T-helper 17 cell (primary cell): ENCODE results near the gene CADM2. TPM values are rescaled to one million over a fixed set of nuclear protein-coding genes. Genes with fewer than 3 reads are reported as not detected.

Source experiments
- ATAC-seq: fragments of 150-1000 bp; cut with Tn5 transposase; 2 replicates; pipeline ENCODE4 v1.10.0; 2021; ENCODE audit warnings: mild to moderate bottlenecking, moderate library complexity
- DNase-seq, 3 donors: peaks; one replicate each; pipeline versions ENCODE4 v3.0.0 to v3.0.0-alpha.2; 2020 to 2021
- H3K9me3 ChIP-seq: one replicate; pipeline ENCODE4 v1.7.0; 2013; ENCODE audit warnings: low read length, mild to moderate bottlenecking; ENCODE audit not compliant: control insufficient read depth, poor library complexity, severe bottlenecking
- H3K27ac Mint-ChIP-seq: one replicate; pipeline ENCODE4 v1.8.0; 2022; ENCODE audit warnings: mild to moderate bottlenecking, moderate library complexity, mixed read lengths
- H3K27me3 Mint-ChIP-seq: one replicate; pipeline ENCODE4 v1.8.0; 2022; ENCODE audit warnings: mixed read lengths
- H3K36me3 Mint-ChIP-seq: one replicate; pipeline ENCODE4 v1.8.0; 2022; ENCODE audit warnings: low read depth, mixed read lengths
- H3K4me1 Mint-ChIP-seq: one replicate; pipeline ENCODE4 v1.8.0; 2022; ENCODE audit warnings: mild to moderate bottlenecking, mixed read lengths
- H3K4me3 Mint-ChIP-seq: one replicate; pipeline ENCODE4 v1.8.0; 2022; ENCODE audit warnings: mild to moderate bottlenecking, moderate library complexity, mixed read lengths
- total RNA-seq, 4 donors: library from RNA in 2 of 4; stranded (reverse) in 2 of 4; gene quantifications; one replicate each; pipeline ENCODE4 v1.2.3 and lab custom pipeline; 2022 to 2026

CADM2 gene
- total RNA-seq, 2 donors from 2014 or later, result 0.42 to 1.2 TPM

- H3K27me3 Mint-ChIP-seq, result no peaks in the 10 kb centered on the region
- DNase-seq (no peak), ATAC-seq (no peak)
- H3K4me1 Mint-ChIP-seq, result no peaks in the 10 kb centered on the region
- no peaks in the 10 kb centered on the region for H3K36me3 Mint-ChIP-seq
- H3K4me3 Mint-ChIP-seq, result no peak overlapping the region
- no peaks in the 10 kb centered on the region for H3K9me3 ChIP-seq
- H3K27ac Mint-ChIP-seq, result no peak overlapping the region
These were observed 895.0 kb downstream of the CADM2 start for GRCh38 chr3:85853805-85854204.

GRCh38 chr3:85862893-85863455 is 904.2 kb downstream of the CADM2 start:
- Mint-ChIP-seq H3K27me3 (no peaks in the 10 kb centered on the region), H3K4me1 (no peaks in the 10 kb centered on the region), H3K27ac (no peak overlapping the region), H3K36me3 (no peaks in the 10 kb centered on the region), H3K4me3 (no peak overlapping the region)
- DNase-seq (no peak), ATAC-seq (no peak)
- H3K9me3 ChIP-seq, result no peaks in the 10 kb centered on the region

- no peaks in the 10 kb centered on the region for H3K9me3 ChIP-seq
- H3K36me3 Mint-ChIP-seq, result no peaks in the 10 kb centered on the region
- H3K4me1 Mint-ChIP-seq, result no peaks in the 10 kb centered on the region
- H3K27ac Mint-ChIP-seq, result no peak overlapping the region
- DNase-seq (no peak), ATAC-seq (no peak)
- H3K4me3 Mint-ChIP-seq, result no peak overlapping the region
- no peaks in the 10 kb centered on the region for H3K27me3 Mint-ChIP-seq
These were observed 906.1 kb downstream of the CADM2 start for GRCh38 chr3:85864896-85865295.

DNA sequence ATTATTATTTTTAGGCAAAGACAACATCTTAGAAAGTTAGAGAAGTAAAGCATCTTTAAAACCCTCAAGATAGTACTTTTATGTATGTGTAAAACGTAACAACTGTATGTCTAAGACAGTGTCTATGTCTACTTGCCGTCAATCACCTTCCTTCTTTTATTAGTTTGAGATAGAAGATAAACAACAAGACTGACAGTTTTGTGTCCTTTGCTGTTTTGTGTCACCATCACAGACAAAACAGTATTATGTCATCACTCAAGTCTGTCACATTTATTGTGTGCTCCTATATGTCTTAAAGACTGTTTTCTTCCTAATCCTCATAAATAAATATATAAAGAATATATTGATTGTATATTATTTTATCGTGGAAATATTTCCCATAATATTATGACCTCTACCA is 908.3 kb downstream of the CADM2 start:
- no peaks in the 10 kb centered on the region for H3K9me3 ChIP-seq
- Mint-ChIP-seq H3K4me1 (no peaks in the 10 kb centered on the region), H3K4me3 (no peak overlapping the region), H3K27me3 (no peaks in the 10 kb centered on the region), H3K36me3 (no peaks in the 10 kb centered on the region), H3K27ac (no peak overlapping the region)
- DNase-seq (no peak), ATAC-seq (no peak)

DNA sequence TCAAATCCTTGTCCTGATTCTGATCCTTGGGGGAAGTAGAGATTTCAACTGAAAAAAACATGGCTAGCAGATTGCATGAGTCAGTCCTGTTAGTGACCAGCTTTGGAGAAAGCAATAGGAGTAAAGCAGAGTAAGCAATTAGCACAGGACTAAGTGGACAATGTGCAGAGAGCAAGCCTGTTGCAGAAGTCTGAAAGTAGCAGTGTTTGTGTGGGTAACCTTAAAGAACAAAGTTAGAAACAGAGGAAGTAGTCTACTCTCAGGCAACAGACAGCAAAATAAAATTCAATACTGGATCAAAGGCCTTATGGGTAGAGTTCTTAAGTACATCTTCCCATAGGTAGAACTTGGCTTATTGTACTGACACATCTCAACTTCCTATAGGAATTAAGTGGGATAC is 916.8 kb downstream of the CADM2 start:
- H3K9me3 ChIP-seq, result no peaks in the 10 kb centered on the region
- DNase-seq (no peak), ATAC-seq (no peak)
- no peak overlapping the region for H3K27ac Mint-ChIP-seq
- H3K36me3 Mint-ChIP-seq, result no peaks in the 10 kb centered on the region
- no peaks in the 10 kb centered on the region for H3K4me1 Mint-ChIP-seq
- H3K4me3 Mint-ChIP-seq, result no peak overlapping the region
- H3K27me3 Mint-ChIP-seq, result no peaks in the 10 kb centered on the region

DNA sequence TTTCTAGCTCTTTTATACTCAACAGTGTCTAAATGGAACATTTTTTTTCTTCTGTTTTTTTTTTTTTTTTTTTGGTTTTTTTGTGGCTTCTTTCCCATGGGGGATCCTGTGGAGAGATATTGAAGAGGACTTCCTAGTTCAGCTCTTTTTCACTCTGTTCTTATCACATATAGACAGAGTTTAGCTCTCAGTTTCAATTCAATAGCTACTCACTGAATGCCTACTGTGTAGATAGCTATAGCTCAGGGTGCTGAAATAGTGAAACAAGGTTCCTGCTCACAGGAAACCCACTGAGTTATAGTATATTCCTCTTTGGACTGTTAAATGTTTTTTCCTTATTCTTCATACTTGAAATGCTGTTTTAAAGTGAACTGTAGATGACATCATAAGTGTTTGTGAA is 918.8 kb downstream of the CADM2 start:
- ATAC-seq, result no peak
- H3K27ac Mint-ChIP-seq, result no peak overlapping the region
- H3K27me3 Mint-ChIP-seq, result no peaks in the 10 kb centered on the region
- H3K9me3 ChIP-seq, result no peaks in the 10 kb centered on the region
- no peaks in the 10 kb centered on the region for H3K4me1 Mint-ChIP-seq
- no peak for DNase-seq
- no peaks in the 10 kb centered on the region for H3K36me3 Mint-ChIP-seq
- no peak overlapping the region for H3K4me3 Mint-ChIP-seq

GRCh38 chr3:85881833-85882393 is 923.1 kb downstream of the CADM2 start:
- ATAC-seq (no peak), DNase-seq (no peak)
- H3K4me1 Mint-ChIP-seq, result no peaks in the 10 kb centered on the region
- H3K9me3 ChIP-seq, result no peaks in the 10 kb centered on the region
- no peaks in the 10 kb centered on the region for H3K36me3 Mint-ChIP-seq
- no peaks in the 10 kb centered on the region for H3K27me3 Mint-ChIP-seq
- H3K4me3 Mint-ChIP-seq, result no peak overlapping the region
- no peak overlapping the region for H3K27ac Mint-ChIP-seq

- H3K4me3 Mint-ChIP-seq, result no peak overlapping the region
- no peaks in the 10 kb centered on the region for H3K4me1 Mint-ChIP-seq
- no peaks in the 10 kb centered on the region for H3K36me3 Mint-ChIP-seq
- H3K27ac Mint-ChIP-seq, result no peak overlapping the region
- no peaks in the 10 kb centered on the region for H3K27me3 Mint-ChIP-seq
- peaks cover 7% of the 10 kb centered on the region for H3K9me3 ChIP-seq
- no peak for ATAC-seq
- no peak for DNase-seq
These were observed 931.3 kb downstream of the CADM2 start for GRCh38 chr3:85890043-85890555.

GRCh38 chr3:85903434-85903833 is 944.6 kb downstream of the CADM2 start:
- Mint-ChIP-seq H3K4me3 (no peak overlapping the region), H3K27ac (no peak overlapping the region), H3K27me3 (no peaks in the 10 kb centered on the region), H3K36me3 (no peaks in the 10 kb centered on the region), H3K4me1 (no peaks in the 10 kb centered on the region)
- ATAC-seq, result no peak
- H3K9me3 ChIP-seq, result no peaks in the 10 kb centered on the region
- no peak for DNase-seq

DNA sequence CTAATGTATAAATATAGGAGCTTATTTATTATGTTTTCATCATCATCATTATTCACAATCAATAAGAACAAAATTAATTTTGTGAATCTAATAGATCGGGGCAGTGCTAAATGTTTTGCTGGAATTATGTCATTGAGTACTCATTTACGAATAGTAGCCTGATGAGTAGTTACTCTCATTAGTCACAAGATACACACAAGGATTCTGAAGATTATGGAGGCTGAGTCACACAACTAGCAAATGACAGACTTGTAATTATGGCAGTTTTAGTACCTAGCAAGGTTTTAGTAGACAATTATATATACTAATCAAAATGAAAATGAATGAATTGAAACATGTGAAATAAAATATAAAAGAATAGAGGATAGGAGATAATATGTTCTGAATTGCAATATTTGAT is 954.2 kb downstream of the CADM2 start:
- Mint-ChIP-seq H3K27ac (no peak overlapping the region), H3K4me1 (no peaks in the 10 kb centered on the region), H3K36me3 (no peaks in the 10 kb centered on the region), H3K27me3 (no peaks in the 10 kb centered on the region), H3K4me3 (no peak overlapping the region)
- peaks cover 3% of the 10 kb centered on the region for H3K9me3 ChIP-seq
- no peak for DNase-seq
- ATAC-seq, result no peak

DNA sequence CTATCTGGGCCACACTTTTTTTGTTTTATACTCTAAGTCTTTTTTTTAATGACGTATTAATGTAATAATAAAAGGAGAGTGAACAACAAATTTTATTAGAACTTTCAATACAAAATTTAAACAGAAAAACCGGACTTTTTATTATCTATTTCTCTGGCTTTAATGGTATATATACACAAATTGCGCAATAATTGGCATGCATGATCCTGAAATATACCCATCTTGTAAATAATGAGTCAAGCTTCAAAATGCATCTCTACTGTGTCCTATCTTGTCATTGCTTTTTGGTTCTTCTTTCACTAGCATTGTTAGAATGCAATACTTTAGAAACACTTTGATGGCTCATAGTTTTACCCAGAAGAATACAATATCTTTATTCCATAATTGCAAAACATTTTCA is 963.6 kb downstream of the CADM2 start:
- no peaks in the 10 kb centered on the region for H3K36me3 Mint-ChIP-seq
- H3K4me1 Mint-ChIP-seq, result no peaks in the 10 kb centered on the region
- no peak overlapping the region for H3K27ac Mint-ChIP-seq
- no peaks in the 10 kb centered on the region for H3K27me3 Mint-ChIP-seq
- ATAC-seq, result no peak
- no peak for DNase-seq
- H3K4me3 Mint-ChIP-seq, result no peak overlapping the region
- H3K9me3 ChIP-seq, result no peaks in the 10 kb centered on the region

GRCh38 chr3:85930718-85931117 is 971.9 kb downstream of the CADM2 start:
- Mint-ChIP-seq H3K27ac (no peak overlapping the region), H3K4me1 (no peaks in the 10 kb centered on the region), H3K27me3 (no peaks in the 10 kb centered on the region), H3K36me3 (no peaks in the 10 kb centered on the region), H3K4me3 (no peak overlapping the region)
- ATAC-seq, result no peak
- no peak for DNase-seq
- no peaks in the 10 kb centered on the region for H3K9me3 ChIP-seq

- DNase-seq (no peak), ATAC-seq (no peak)
- Mint-ChIP-seq H3K27ac (no peak overlapping the region), H3K27me3 (no peaks in the 10 kb centered on the region), H3K4me3 (no peak overlapping the region), H3K4me1 (no peaks in the 10 kb centered on the region), H3K36me3 (no peaks in the 10 kb centered on the region)
- H3K9me3 ChIP-seq, result no peaks in the 10 kb centered on the region
These were observed 974.5 kb downstream of the CADM2 start for GRCh38 chr3:85933326-85933725.

GRCh38 chr3:85935171-85935570 is 976.4 kb downstream of the CADM2 start:
- ATAC-seq (no peak), DNase-seq (no peak)
- H3K27me3 Mint-ChIP-seq, result no peaks in the 10 kb centered on the region
- no peaks in the 10 kb centered on the region for H3K36me3 Mint-ChIP-seq
- H3K4me3 Mint-ChIP-seq, result no peak overlapping the region
- no peaks in the 10 kb centered on the region for H3K4me1 Mint-ChIP-seq
- no peaks in the 10 kb centered on the region for H3K9me3 ChIP-seq
- H3K27ac Mint-ChIP-seq, result no peak overlapping the region
